ENCODE measurements around the gene CFAP46. TPM values are rescaled to one million over a fixed set of nuclear protein-coding genes. Genes with fewer than 3 reads are reported as not detected.
"Not testable (repeated sequence)": the region's sequence is repeated elsewhere in the genome, so short reads cannot be mapped to it uniquely, and the experiment has no call there.

CFAP46 gene
- total and polyA plus RNA-seq, 2 donors: 0.53 TPM; not detected in 1

GRCh38 chr10:132848951-132849545, 93.3 kb downstream of the CFAP46 start:
- Histone ChIP-seq H3K4me1 (ENCODE audit: insufficient read depth) (no peaks in the 10 kb centered on the region), H3K36me3 (ENCODE audit: insufficient read depth) (no peaks in the 10 kb centered on the region), H3K27ac (ENCODE audit: low read depth) (no peak overlapping the region), H3K4me3 (ENCODE audit: low read depth, low read length) (no peak overlapping the region)
- no peak for DNase-seq (ENCODE audit: extremely low spot score)
- WGBS: 89% methylated on average over 21 of the region's 21 CpGs

- WGBS: 9% methylated on average over 12 of the region's 12 CpGs
- Histone ChIP-seq H3K4me3 (ENCODE audit: low read depth, low read length) (no peak overlapping the region), H3K4me1 (ENCODE audit: insufficient read depth) (no peaks in the 10 kb centered on the region), H3K36me3 (ENCODE audit: insufficient read depth) (no peaks in the 10 kb centered on the region), H3K27ac (ENCODE audit: low read depth) (no peak overlapping the region)
- DNase-seq (ENCODE audit: extremely low spot score): no peak
Observed at GRCh38 chr10:132848291-132848701, 94.1 kb downstream of the CFAP46 start.

- Histone ChIP-seq H3K4me1 (ENCODE audit: insufficient read depth) (no peaks in the 10 kb centered on the region), H3K4me3 (ENCODE audit: low read depth, low read length) (no peak overlapping the region), H3K36me3 (ENCODE audit: insufficient read depth) (no peaks in the 10 kb centered on the region), H3K27ac (ENCODE audit: low read depth) (no peak overlapping the region)
- 25% methylated on average over 17 of the region's 17 CpGs for WGBS
- no peak for DNase-seq (ENCODE audit: extremely low spot score)
Observed at GRCh38 chr10:132847856-132848255, 94.5 kb downstream of the CFAP46 start.

- Histone ChIP-seq H3K4me1 (ENCODE audit: insufficient read depth) (no peaks in the 10 kb centered on the region), H3K27ac (ENCODE audit: low read depth) (no peak overlapping the region), H3K4me3 (ENCODE audit: low read depth, low read length) (no peak overlapping the region), H3K36me3 (ENCODE audit: insufficient read depth) (no peaks in the 10 kb centered on the region)
- WGBS: 76% methylated on average over 10 of the region's 10 CpGs
- no peak for DNase-seq (ENCODE audit: extremely low spot score)
Observed at GRCh38 chr10:132847416-132847777, 95.0 kb downstream of the CFAP46 start.

- WGBS: 91% methylated on average over 27 of the region's 27 CpGs
- DNase-seq (ENCODE audit: extremely low spot score): no peak
Observed at GRCh38 chr10:132846631-132847415, 95.5 kb downstream of the CFAP46 start.

GRCh38 chr10:132845780-132846595, 96.4 kb downstream of the CFAP46 start:
- 88% methylated on average over 33 of the region's 33 CpGs for WGBS
- no peak for DNase-seq (ENCODE audit: extremely low spot score)
- H3K27ac ChIP-seq (ENCODE audit: low read depth): no peak overlapping the region
- H3K36me3 ChIP-seq (ENCODE audit: insufficient read depth): no peaks in the 10 kb centered on the region
- H3K4me3 ChIP-seq (ENCODE audit: low read depth, low read length): no peak overlapping the region
- H3K4me1 ChIP-seq (ENCODE audit: insufficient read depth): no peaks in the 10 kb centered on the region

More at GRCh38 chr10:132846631-132847415, 95.5 kb downstream of the CFAP46 start:
- H3K27ac ChIP-seq (ENCODE audit: low read depth): no peak overlapping the region
- no peaks in the 10 kb centered on the region for H3K36me3 ChIP-seq (ENCODE audit: insufficient read depth)
- no peak overlapping the region for H3K4me3 ChIP-seq (ENCODE audit: low read depth, low read length)
- H3K4me1 ChIP-seq (ENCODE audit: insufficient read depth): no peaks in the 10 kb centered on the region

- no peak for DNase-seq (ENCODE audit: extremely low spot score)
- WGBS: 89% methylated on average over 15 of the region's 15 CpGs
- Histone ChIP-seq H3K4me1 (ENCODE audit: insufficient read depth) (no peaks in the 10 kb centered on the region), H3K27ac (ENCODE audit: low read depth) (no peak overlapping the region), H3K4me3 (ENCODE audit: low read depth, low read length) (no peak overlapping the region), H3K36me3 (ENCODE audit: insufficient read depth) (no peaks in the 10 kb centered on the region)
Observed at GRCh38 chr10:132845041-132845551, 97.3 kb downstream of the CFAP46 start.

GRCh38 chr10:132844069-132844809, 98.1 kb downstream of the CFAP46 start:
- H3K36me3 ChIP-seq (ENCODE audit: insufficient read depth): no peaks in the 10 kb centered on the region
- 77% methylated on average over 20 of the region's 20 CpGs for WGBS
- no peak overlapping the region for H3K4me3 ChIP-seq (ENCODE audit: low read depth, low read length)
- no peaks in the 10 kb centered on the region for H3K4me1 ChIP-seq (ENCODE audit: insufficient read depth)
- DNase-seq (ENCODE audit: extremely low spot score): no peak
- H3K27ac ChIP-seq (ENCODE audit: low read depth): no peak overlapping the region

GRCh38 chr10:132843276-132843675, 99.1 kb downstream of the CFAP46 start:
- H3K4me1 ChIP-seq (ENCODE audit: insufficient read depth); H3K36me3 ChIP-seq (ENCODE audit: insufficient read depth); DNase-seq (ENCODE audit: extremely low spot score); H3K27ac ChIP-seq (ENCODE audit: low read depth); H3K4me3 ChIP-seq (ENCODE audit: low read depth, low read length): not testable (repeated sequence)
- 95% methylated on average over 10 of the region's 10 CpGs for WGBS

- 95% methylated on average over 3 of the region's 3 CpGs for WGBS
- DNase-seq (ENCODE audit: extremely low spot score): no peak
- no peaks in the 10 kb centered on the region for H3K36me3 ChIP-seq (ENCODE audit: insufficient read depth)
- no peaks in the 10 kb centered on the region for H3K4me1 ChIP-seq (ENCODE audit: insufficient read depth)
- H3K4me3 ChIP-seq (ENCODE audit: low read depth, low read length): no peak overlapping the region
- H3K27ac ChIP-seq (ENCODE audit: low read depth): no peak overlapping the region
Observed at GRCh38 chr10:132842397-132842796, 100.0 kb downstream of the CFAP46 start.

- no peak for DNase-seq (ENCODE audit: extremely low spot score)
Observed at GRCh38 chr10:132841615-132841975, 100.8 kb downstream of the CFAP46 start.

GRCh38 chr10:132840698-132841614, 101.4 kb downstream of the CFAP46 start:
- Histone ChIP-seq H3K36me3 (ENCODE audit: insufficient read depth) (no peaks in the 10 kb centered on the region), H3K4me3 (ENCODE audit: low read depth, low read length) (no peak overlapping the region), H3K4me1 (ENCODE audit: insufficient read depth) (no peaks in the 10 kb centered on the region), H3K27ac (ENCODE audit: low read depth) (no peak overlapping the region)
- WGBS: 87% methylated on average over 24 of the region's 24 CpGs
- no peak for DNase-seq (ENCODE audit: extremely low spot score)

More at GRCh38 chr10:132841615-132841975, 100.8 kb downstream of the CFAP46 start:
- Histone ChIP-seq H3K4me3 (ENCODE audit: low read depth, low read length) (no peak overlapping the region), H3K27ac (ENCODE audit: low read depth) (no peak overlapping the region), H3K4me1 (ENCODE audit: insufficient read depth) (no peaks in the 10 kb centered on the region), H3K36me3 (ENCODE audit: insufficient read depth) (no peaks in the 10 kb centered on the region)
- 90% methylated on average over 3 of the region's 3 CpGs for WGBS
